GM12874 (cell line): ENCODE results near the gene CKLF.

Source experiments
- CTCF ChIP-seq: IDR thresholded peaks from 2 replicates; pipeline ENCODE4 v1.5.1; 2011; ENCODE audit warnings: low read depth, mild to moderate bottlenecking, control low read depth, low read length, moderate library complexity; ENCODE audit not compliant: insufficient read depth

CKLF gene

GRCh38 chr16:66612422-66612821 lies 60.0 kb downstream of the CKLF start:
- no peak for TF ChIP-seq CTCF

GRCh38 chr16:66614161-66614802 lies 61.9 kb downstream of the CKLF start:
- TF ChIP-seq CTCF, result no peak
